Stimulated activated CD4-positive, alpha-beta T cell treated with anti-CD3 and anti-CD28 coated beads, Interleukin-4, amount 100 ng/mL, for 24 hours (primary cell): ENCODE measurements around the gene SEH1L.
"Not testable (repeated sequence)": the region's sequence is repeated elsewhere in the genome, so short reads cannot be mapped to it uniquely, and the experiment has no call there.

Experiments used
- DNase-seq: peaks from one replicate; pipeline ENCODE4 v3.0.0-alpha.2; 2020

SEH1L gene, protein sequence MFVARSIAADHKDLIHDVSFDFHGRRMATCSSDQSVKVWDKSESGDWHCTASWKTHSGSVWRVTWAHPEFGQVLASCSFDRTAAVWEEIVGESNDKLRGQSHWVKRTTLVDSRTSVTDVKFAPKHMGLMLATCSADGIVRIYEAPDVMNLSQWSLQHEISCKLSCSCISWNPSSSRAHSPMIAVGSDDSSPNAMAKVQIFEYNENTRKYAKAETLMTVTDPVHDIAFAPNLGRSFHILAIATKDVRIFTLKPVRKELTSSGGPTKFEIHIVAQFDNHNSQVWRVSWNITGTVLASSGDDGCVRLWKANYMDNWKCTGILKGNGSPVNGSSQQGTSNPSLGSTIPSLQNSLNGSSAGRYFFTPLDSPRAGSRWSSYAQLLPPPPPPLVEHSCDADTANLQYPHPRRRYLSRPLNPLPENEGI

DNA sequence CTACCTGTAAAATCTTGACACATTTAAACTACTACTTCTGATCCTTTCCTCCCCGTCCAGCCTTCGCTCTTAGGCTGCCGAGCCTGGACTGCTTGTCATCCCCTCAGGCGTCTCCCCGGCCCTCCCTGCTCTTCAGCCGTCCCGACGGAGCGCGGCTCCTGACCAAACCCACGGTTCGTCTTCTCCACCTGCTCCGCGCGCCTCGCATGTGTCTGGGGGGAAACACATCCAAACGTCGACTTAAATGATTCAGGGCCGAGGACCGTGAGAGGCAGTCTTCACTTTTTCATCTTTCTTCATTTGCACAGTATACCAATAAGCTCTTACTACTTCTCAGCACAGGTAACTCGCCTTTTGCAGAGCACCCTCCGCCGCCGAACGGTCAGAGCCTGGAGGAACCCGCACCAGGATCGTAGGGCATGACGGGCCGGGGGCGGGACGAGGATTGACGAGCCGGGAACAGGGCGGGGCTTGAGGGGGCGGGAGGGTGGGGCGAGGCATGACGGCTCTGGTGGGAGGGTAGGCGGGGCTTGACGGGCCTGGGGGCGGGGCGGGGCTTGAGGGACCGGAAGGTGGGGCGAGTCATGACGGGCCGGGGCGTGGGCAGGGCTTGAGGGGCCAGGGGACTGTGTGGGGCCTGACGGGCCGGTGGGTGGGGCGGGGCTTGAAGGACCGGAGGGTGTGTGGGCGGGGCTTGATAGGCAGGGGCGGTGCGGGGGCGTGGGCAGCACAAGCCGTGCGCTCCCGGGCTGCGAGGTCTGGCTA, at the start of gene SEH1L:
Gene SEH1L (plus strand): TSS at position 727 of the 765 bp plus-strand sequence. CDS start 111 bp downstream, outside the sequence.
- peak; percentile 99 for DNase-seq

DNA sequence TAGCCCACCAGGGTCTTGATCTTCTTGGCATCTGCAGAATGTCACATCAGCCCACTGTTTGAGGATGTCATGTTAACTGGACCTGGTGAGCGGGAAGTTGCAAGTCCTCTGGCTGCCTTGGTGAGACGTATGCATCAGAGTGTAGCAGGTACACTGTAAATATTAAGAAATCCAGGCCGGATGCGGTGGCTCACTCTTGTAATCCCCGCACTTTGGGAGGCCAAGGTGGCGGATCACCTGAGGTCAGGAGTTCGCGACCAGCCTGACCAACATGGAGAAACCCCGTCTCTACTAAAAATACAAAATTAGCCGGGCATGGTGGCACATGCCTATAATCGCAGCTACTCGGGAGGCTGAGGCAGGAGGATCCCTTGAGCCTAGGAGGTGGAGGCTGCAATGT, 46.6 kb upstream of the SEH1L start:
- not testable (repeated sequence) for DNase-seq

DNA sequence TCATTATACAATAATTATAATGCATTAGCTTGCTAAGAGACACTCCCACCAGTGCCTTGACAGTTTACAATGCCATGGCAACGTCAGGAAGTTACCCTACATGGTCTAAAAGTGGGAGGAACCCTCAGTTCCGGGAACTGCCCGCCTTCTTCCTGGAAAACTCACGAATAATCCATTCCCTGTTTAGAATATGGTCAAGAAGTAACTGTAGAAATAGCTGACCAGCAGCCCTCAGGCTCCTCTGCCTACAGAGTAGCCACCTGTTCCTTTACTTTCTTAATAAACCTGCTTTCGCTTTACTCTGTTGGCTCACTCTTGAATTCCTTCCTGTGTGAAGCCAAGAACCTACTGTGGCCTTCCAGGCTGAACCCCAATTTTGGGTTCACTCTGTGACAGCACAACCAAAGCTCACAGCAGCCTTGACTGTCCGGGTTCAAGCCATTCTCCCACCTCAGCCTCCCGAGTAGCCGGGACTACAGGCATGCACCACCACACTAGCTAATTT, 43.7 kb upstream of the SEH1L start:
- peak; percentile 38 for DNase-seq

DNA sequence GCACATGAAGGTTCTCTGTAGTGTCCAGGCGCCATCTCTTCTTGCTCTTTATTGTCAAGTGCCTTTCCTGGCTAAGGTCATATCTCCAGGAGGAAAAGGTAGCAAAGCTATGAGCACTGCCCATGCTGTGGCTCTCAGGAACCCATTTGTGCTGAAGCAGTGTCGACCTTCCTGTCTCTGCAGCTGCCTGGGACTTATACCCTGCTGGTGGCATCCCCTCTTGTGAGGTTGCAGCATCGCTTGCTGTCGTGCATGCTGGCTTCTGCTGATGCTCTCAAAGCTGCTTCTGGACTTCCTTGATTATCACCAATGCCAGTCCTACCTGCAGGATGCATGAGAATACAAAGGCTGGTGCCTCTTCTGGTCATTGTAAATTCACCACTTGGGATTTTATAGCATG, 41.7 kb upstream of the SEH1L start:
- DNase-seq = no peak

DNA sequence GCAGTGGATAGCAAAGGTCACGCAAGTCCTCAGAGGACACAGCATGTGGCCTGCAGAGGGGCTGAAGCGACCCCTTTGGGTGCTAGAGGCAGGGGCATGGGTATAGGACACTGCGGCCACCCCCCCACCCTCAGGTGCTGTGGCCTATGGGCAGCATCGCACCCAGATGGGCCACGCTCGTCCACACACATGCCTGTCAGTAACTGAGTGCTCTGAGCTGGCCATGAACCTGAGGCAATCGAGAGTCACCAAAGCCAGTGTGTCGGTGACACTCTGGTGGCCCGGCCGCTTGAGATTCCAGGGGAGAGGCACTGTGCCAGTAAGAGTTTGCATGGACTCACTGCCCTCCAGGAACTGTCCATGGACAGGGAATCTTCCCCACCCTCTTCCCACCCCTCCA, 41.0 kb upstream of the SEH1L start:
- DNase-seq = no peak

DNA sequence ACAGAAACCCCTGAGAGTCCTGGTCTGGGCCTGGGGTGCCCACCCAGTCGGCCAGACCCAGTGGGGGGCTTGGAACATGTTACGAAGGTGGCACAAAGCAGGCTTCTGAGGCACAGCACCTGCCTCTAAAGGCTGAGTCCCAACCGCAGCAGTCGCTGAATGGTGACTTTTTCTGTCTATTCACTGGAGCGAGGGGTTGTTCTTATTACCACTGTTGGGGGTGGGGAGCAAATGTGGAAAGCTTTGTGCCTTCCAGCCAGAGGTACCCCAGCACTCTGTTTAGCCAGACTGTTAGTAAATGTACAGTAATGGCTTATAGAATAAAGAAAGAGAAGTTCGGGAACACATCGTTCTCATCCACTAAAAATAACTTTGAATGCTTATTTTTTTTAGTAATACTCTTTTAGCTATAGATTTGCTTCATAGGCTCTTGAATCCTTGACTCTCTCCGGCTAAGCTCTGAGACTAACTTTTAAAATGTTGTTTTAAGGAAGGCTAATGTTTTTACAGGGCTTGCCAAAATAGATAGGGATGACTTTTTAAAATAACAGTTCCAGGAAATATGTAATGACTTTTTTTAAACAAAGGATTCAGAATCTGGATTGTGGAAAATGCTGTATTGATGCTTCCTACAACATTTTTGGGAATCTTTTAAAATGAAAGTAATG, 40.4 kb upstream of the SEH1L start:
- no peak for DNase-seq

DNA sequence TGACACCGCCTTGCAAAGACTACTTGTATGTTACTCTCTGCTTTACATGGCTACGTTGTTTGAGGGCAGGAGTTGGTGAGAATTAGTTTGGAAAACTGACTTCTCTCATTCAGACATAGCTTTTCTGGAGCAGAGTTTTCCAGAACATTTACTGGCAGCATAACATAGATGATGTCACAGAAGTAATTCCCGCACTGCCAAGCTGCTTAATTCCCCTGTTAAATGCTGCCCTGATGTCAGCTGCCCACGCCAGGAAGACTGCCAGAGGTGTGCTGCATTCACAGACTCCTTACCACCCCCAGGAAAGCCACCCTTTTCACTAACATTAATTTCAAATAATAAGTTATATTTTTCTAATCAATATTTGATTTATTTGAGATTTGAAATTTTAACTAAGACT, 39.1 kb upstream of the SEH1L start:
- no peak for DNase-seq

DNA sequence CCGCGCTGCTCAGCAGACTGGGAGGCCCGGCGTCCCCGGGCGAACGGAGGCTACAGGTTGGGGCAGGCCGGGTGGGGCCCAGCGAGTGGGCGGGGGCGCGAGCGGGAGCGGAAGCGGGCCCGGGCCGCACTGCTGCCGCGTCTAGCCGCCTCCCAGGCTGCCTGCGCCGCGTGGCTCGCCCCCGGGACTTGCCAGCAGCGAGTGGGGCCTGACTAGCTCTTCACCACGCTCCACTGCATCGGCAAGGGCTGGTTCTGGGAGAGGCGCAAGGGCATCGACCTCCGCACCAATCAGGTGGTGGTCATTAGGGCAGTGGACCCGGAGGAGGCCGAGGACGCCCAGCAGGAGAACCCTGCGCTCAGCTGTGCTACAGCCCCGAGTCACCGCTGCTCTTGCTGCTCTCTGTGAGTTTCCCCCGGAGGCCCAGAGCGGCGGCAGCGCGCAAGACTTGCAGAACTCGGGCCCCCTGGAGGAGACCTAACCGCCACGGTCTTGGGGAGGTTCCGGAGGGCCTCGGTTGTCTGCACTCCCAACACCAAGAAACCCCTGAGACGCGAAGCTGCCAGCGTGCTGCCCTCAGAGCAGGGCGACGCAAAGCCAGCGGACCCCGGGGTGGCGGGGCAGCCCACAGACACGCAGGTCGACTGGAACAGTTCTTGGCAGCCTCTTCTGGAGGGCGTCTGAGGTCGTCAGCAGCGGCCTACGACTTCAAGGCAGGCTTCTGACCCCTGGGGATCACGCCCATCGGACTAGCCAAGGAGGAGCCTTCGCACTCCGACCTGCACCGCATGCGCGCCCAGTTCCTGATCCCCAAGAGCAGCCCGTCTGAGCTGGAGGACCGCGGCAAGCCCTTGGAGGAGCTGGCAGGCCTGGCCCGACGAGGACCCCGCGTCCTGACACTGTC, 36.5 kb upstream of the SEH1L start:
- DNase-seq = peak; percentile 53

DNA sequence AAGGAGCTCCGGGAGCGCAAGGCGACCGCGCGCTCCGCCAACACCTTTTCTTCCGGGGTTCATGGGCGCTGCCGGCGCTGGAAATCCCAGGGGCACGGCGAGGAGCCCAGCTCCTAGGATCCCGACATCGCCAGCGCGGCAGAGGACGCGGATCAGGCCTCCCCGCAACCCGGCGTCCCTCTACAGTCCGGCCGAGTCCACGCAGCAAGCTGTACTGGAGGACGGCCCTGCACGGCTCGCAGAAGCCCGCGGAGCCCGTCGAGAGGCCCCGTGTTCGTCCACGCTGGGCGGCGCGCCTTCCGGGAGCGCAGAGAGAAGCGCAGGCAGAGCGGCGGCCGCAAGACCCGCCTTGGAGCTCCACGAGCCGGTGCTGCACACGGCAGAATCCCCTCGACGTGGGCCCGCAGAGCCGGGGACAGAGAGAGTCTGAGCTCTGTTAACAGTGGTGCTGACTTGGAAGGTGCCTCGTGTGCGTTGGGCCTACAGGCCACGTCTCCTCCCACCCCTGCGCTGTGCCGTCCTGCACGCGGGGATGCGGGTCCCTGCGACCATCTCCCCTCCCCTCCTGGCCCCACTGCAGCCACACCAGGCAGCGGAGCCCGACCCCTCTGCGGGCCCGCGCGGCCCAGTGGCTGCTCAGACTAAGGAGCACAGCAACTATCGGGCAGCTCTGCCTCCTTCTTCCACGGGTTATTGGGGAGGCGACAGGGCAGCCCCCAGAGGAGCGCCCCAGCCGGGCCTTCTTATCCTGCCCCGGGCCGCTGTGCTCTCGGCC, 35.7 kb upstream of the SEH1L start:
- no peak for DNase-seq

DNA sequence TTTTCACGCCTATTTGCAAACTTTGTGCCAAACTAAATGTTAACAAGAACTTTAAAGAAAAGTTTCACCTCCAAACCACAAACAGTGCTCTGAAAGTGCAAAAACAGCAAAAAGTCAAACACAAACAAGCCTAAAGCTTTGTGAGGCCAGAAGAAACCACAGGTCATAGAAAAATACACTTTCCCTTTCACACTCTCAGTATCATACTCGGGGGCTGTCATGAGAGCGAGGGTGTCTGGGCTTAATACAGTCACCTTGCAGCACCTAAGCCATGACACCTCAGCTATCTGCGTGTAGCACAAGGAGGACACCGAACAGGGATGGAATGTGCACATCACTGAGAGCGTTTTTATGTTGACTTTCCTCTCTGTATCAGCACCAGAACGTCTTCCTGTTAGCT, 26.6 kb upstream of the SEH1L start:
- DNase-seq = peak; percentile 23

DNA sequence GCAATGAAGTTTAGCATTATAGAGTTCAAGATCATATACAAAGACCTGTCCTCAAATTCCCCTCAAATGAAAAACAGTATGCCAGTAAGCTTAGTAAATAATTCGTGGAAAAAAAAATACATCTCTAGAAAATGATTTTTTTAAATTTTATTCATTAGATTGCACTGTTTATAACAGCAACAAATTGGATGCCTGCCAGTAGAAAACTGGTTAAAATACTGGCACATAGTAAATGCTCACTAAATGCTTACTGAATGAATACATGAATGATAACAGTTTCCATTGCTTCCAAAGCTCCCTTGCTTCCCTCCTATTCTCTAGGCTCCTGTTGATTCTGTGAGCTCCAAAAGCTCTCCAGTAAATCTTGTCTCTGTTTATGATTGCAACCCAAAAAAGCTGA, 25.5 kb upstream of the SEH1L start:
- DNase-seq = no peak

DNA sequence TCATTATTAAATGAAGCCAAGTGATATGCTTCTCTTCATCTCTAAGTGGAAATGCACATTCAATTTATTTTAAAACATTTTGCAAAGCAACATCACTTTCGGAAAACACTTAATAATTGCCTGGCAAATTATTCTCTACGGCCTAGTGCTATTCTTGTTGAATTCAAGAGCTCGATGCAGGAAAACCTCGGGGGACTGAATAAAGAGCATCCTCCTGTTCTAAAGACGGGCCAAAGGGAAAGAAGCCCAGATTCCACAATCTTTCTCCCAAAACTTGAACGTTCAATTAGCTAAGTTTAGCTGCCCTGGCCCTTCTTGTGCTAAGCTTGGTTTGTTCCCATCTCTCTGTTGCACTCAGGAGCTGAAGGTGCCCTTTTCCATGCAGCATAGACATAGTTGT, 23.2 kb upstream of the SEH1L start:
- DNase-seq = no peak

DNA sequence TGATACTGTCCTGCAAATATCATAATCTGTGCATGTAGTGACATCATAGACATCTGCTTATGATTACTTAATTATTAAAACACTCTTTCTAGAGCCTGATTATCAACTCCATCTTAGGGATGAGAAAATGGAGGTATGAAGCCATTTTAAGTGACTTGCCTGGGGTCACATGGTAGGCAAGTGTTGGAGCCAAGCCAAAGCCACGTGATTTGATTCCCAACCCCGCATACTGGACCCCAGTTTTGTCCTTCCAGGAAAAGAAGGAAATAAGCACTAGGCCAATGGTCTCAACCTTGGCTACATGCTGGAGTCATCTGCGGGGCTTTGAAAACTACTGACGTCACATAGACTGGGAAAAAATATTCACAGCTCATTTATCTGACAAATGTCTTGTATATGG, 19.6 kb upstream of the SEH1L start:
- DNase-seq = no peak

DNA sequence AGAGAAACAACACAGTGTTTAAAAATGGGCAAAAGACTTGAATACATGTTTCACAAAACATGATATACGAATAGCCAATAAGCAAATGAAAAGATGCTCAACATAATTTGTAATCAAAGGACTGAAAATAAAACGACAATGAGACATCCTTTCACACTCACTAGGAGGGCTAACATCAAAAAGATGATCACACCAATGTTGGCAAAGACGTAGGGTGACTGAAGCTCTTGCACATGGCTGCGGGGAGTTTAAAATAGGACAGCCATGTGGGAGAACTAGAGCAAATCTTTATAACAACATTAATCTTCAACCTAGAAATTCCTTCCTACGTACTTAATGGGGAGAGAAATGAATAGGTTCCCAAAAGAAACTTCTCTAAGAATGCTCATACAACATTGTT, 19.2 kb upstream of the SEH1L start:
- DNase-seq = no peak

DNA sequence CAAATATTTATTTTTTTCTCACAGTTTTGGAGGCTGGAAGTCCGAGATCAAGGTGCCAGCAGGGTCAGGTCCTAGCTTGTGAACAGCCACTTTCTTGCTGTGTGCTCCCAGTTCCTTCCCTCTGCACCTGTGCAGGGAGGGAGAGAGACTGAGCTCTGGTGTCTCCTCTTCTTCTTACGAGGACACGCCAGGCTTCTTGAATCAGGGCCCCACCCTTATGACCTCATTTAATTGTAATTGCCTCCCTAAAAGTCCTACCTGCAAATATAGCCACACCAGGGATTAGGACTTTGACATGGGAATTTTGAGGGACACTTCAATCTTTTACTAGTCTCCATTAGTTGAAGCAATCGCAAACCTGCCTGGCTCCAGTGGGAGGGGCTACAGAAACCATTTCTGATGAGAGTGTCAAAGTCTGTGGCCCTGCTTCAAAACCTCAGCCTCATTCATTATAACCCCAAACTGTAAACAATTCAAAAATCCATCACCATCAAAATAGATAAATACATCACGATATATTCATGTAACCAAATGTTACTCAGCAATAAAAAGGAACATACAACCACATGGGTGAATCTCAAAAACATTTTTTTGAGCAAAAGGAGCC, 18.2 kb upstream of the SEH1L start:
- no peak for DNase-seq

DNA sequence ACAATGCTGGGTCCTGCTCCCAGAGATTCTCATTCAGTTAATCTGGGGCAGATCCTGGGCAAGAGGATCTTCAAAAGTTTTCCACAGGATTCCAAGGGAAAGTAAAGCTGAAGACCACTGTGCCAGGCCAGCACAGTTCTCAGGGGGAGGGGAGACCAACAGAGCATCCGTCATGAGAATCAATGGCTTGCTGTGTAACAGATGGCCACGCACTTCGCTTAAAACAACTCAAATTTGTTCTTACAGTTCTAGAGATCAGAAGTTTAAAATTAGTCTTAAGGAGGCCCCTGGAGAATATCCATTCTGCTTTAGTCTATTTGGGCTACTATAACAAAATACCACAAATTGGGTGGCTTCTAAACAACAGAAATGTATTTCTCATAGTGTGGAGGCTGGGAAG, 17.4 kb upstream of the SEH1L start:
- DNase-seq = no peak

DNA sequence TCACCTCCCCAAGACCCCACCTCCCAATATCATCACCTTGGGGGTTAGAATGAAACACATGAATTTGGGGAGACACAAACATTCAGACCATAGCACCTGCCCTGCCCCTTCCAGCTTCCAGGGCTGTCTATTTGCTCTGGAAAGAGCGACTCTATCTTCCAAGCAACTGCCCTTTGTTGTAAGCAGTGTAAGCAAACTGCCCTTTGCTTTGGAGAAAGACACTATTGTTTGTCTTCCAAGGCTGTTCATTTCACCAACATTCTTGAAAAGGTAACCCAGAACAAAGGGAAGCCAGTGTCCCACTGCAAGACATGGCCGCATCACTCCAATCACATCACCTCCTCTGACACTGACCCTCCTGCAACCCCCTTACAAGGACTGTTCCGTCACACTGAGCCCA, 16.9 kb upstream of the SEH1L start:
- DNase-seq = no peak

DNA sequence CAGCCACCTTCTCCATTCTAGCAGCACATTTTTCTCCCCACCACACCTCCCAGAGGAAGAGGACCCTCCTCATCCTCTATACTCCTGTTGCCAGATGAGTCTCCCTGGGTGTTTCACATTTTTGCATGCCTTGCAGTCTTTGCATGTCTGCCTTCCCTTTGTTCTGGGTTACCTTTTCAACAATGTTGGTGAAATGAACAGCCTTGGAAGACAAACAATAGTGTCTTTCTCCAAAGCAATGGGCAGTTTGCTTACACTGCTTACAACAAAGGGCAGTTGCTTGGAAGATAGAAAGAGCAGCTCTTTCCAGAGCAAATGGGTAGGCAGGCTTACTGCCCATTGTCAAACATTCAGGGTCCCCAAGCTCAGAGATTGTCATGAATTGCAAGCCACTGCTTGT, 14.5 kb upstream of the SEH1L start:
- DNase-seq = no peak

DNA sequence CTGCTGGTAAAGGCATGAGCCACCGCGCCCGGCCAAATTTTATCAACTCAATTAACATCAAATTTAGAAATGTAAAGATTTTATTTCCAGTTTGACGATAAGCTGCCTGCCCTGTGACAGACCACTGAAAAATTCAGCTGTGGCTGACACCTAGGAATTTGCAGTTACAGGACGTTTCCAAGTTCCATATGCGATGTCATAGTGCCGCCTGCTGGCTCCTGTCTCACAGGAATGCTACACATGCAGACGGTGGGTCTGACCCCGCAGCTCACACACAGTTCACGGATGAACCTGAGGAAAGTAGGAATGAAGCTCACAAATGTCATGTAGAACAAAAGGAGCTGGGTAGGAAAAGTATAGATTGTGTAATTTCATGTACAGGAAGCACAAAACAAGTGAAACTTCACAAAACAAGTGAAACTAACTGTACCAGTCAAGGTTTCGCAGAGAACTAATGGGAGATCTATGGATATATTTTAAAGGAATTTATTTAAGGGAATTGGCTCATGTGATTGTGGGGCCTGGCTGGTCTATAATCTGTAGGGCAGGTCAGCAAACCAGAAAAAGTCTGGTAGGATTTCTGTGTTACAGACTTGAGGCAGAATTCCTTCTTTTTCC, 13.2 kb upstream of the SEH1L start:
- peak; percentile 79 for DNase-seq

DNA sequence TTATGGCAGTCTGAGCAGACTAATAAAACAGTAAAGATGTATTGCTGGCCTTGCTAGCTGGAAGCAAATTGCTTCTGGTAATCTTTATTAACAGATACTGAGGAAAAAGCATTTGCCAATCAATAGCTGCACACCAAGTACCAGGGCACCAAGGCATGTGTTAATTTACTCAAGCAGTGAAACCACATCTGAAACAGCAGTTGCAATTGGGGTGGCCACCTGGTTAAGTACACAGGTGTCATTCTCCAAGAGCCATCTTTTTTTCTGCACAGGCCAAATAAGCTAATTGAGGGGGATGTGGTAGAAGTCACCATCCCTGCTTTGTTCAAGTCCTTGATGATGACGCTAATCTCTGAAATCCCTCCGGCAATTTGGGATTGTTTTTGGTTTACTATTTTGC, 8.6 kb upstream of the SEH1L start:
- no peak for DNase-seq

DNA sequence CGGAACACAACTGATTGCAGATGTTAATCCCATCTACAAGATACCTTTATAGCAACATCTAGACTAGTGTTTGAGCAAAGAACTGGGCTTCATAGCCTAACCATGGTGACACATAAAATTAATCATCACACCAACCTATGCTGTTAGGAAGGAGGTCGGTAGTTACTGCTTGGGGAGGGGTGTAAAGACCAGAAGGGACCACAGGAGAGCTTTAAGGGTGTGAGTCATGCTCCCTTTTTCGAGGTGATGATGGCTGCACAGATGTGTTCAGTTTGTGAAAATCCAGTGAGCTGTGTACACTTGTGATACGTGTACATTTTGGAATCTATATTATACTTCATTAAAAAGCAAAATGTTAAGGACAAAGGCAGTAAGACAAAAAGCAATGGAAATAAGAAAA, 4.6 kb upstream of the SEH1L start:
- DNase-seq = no peak
